ENCODE results near the gene MCTP2.
"Not testable (repeated sequence)": the region's sequence is repeated elsewhere in the genome, so short reads cannot be mapped to it uniquely, and the experiment has no call there.

MCTP2 gene

GRCh38 chr15:94470492-94470891 lies 239.1 kb downstream of the MCTP2 start:
- DNase-seq = no peak

- no peak for DNase-seq
Observed at GRCh38 chr15:94476686-94477085, 245.3 kb downstream of the MCTP2 start.

DNA sequence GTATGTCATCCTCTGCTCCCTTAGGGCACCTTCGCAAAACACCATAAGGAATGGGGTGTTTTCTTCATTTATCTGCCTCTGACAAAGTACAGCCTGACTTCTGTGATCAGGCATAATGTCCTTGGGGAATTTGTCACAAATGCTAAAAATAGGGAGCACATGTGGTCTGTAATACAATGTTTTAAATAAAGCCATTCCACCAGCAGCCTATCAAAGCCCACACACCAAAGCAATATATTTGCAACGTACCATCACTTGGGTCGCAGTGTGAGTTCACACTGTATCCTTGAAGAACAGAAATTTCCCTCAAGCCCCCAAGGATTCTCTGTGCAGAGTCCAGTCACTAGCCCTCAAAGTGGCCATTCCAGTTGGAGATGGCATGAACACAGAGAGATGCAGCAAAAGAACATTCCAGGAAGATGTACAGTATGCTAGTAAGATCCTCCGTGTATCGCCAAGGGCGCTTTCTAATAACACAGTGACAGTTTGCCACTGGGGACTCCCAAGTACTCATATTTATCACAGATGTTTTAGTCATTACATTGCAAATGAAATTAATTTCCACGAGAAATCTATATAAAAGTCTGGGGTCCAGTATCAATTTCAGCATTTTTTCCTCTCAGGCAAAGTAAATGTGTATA lies 246.7 kb downstream of the MCTP2 start:
- no peak for DNase-seq

- no peak for DNase-seq
Observed at GRCh38 chr15:94478763-94479162, 247.4 kb downstream of the MCTP2 start.

DNA sequence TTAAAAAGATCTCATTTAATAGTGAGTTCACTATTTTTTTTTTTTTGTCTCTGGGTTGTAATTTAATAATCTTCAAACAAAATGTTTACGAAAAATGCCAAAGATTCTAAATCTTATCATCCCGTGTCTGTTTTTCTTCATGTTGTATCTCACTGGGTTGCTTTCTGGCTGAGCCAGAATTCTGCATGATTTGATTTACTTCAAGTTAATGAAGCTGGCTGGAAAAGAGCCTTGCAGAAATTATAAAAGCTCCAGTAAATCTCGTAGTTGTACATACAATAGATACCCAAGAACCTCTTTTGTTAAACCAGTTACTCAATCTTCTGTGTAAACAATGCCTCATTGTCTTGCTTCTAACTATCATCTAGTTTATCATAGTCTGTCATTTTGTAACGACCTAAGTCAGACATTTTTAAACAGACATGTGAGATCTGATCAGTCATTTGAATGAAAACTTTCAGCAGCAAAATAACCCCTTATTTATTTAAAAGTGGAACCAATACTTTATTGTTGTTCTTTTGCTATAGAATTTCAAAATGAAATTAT lies 249.0 kb downstream of the MCTP2 start:
- no peak for DNase-seq

GRCh38 chr15:94485148-94485719 lies 253.9 kb downstream of the MCTP2 start:
- DNase-seq = no peak

DNA sequence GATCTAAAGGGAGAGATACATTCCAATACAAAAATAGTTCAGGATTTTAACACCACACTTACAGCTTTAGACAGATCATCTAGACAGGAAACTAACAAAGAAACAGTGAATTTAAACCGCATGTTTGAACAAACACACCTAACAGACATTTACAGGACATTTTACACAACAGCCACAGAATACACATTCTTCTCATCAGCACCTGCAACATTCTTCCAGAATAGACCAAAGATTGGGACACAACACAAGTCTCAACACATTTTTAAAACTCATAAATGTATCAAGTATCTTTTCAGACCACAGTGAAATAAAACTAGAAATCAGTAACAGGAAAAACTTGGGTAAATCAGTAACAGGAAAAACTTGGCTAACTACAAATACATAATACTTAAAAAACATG lies 256.3 kb downstream of the MCTP2 start:
- no peak for DNase-seq

DNA sequence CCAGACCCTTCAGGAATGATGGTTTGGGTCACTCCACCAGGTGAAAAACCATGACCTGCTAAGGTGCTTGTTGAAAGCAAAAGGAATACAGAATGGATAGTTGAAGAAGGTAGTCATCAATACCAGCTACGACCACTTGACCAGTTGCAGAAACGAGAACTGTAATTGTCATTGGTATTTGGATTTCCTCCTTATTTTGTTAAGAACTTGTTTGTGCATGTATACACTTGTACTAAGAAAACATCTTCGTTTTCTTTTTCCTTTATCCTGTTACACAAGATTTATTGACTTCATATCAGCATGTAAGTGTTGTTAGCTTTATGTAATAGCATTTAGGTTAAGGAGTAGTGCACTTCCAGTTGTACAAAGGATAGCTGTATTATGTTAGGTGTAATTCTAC lies 261.8 kb downstream of the MCTP2 start:
- DNase-seq = no peak

DNA sequence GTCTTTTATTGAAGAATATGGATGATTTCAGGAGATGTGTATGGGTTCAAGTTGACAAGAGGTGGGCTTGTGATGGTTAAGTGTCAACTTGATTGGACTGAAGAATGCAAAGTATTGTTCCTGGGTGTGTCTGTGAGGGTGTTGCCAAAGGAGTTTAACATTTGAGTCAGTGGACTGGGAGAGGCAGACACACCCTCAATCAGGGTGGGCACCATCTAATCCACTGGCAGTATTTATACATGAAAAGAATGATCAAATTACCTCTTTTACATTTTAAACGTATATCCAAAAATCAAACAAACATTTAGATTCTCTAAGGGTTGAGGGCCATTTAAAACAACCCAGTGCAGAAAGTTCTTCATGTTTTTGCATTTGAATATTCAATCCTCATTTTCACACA lies 262.2 kb downstream of the MCTP2 start:
- DNase-seq = not testable (repeated sequence)

DNA sequence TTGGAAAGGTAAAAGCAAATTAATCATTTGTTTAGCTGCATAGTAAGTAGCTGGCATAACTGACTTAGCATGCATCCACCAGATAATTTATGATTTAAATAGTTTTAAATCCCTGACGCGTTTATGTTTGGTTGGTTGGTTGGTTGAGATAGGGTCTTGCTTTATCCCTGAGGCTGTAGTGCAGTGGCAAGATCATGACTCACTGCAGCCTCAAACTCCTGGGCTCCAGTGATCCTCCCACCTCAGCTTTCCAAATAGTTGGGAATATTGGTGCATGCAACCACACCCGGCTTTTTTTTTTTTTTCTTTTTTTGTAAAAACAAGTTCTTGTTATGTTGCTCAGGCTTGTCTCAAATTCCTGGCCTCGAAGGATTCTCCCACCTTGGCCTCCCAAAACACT lies 263.4 kb downstream of the MCTP2 start:
- DNase-seq = no peak

DNA sequence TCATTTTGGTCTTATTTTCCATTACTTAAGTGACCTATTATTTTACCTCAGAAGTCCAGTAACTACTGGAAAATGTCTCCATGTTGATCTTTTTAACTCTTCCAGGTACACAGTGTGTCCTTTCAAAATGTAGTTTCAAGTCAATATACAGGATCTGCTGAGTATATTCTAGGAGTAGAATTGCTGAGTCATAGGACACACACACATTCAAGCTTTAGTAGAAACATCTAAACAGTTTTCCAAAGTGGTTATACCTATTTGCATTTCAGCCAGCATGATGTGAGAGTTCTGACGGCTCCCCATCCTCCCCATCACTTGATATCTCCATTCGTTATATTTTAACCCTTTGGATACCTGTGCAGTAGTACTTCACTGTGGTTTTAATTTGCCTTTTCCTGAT lies 271.9 kb downstream of the MCTP2 start:
- no peak for DNase-seq

DNA sequence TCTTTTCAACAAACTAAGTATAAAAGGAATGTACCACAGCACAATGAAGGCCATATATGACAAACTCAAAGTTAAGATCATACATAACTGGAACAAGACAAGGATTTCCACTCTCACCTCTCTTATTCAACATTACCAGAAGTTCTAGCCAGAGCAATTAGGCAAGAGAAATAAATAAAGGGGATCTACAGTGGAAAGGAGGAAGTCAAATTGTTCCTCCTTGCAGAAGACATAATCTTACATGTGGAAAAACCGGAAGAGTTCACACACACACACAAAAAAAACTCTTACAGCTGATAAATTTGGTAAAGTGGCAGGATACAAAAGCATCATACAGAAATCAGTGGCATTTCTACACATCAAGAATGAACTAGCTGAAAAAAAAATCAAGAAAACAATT lies 277.9 kb downstream of the MCTP2 start:
- no peak for DNase-seq

DNA sequence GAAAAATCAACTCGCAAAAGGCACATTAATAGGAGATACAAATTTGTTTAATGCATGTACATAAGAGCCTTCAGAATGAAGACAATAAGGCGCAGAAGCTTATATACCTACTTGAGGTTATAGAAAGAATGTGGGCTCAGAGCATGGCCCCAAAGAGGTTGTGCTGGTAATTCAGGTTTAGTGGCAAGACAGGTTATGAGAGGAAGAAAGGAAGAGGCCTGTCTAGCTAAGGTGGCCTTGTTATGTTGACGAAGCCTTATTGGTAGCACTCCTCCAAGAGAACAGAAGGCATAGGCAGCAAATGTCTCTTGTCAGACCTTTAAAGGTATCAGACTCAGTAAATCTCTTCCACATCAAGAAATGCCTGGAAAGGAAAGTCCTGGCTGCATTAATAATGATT lies 290.8 kb downstream of the MCTP2 start:
- no peak for DNase-seq

DNA sequence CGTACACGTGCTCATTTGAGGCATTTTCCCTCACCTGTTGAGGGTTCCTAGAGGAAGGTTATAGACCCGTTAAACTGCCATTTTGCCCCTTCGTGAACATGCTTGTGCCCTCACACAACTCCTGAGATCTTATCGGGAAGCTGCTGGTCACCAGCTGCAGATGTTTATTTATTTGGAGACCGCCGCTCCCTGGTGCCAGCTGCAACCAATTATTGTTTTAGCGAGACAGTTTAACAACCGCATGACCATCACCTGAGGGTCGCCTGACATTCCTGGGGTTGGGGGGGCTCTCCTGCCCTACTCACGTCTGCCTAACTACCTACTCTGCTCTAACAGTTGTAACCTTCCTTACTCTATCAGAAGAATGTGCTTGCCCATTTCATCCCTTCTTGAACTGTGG lies 292.5 kb downstream of the MCTP2 start:
- no peak for DNase-seq

DNA sequence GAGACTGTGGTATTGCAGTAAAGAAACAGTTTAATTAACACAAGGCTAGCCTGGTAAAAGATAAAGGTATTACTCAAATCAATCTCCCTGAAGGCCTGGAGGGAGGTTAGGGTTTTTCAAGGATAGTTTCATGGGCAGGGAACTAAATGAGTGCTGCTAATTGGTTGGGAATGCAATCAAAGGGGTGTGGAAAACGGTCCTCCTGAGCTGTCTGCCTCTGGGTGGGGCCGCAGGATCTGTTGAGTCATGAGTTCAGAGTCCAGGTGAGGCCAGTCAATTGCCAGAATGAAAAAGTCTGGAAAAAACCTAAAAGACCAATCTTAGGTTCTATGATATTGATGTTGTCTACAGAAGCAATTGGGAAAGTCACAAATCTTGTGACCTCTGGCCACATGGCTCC lies 293.2 kb downstream of the MCTP2 start:
- no peak for DNase-seq

GRCh38 chr15:94526071-94526689 lies 294.8 kb downstream of the MCTP2 start:
- no peak for DNase-seq

GRCh38 chr15:94532226-94532625 lies 300.9 kb downstream of the MCTP2 start:
- DNase-seq = no peak
